H1 (cell line): Measurements from ENCODE around the gene MORC4. TPM values are rescaled to one million over a fixed set of nuclear protein-coding genes. Genes with fewer than 3 reads are reported as not detected.

ENCODE experiments used
- ASH2L ChIP-seq: fragments of 200-600, 300-600 bp; sonication (generic); IDR thresholded peaks from one replicate; pipeline ENCODE4 v1.7.1; 2017; ENCODE audit warnings: low read length
- CEBPB ChIP-seq: IDR thresholded peaks from 2 replicates; pipeline ENCODE4 v1.6.1; 2012; ENCODE audit warnings: low read depth, low read length
- CREB1 ChIP-seq: IDR thresholded peaks from 2 replicates; pipeline ENCODE4 v1.6.1; 2012; ENCODE audit warnings: inconsistent platforms
- RAD21 ChIP-seq, 2 experiments: IDR thresholded peaks in 1 of 2; conservative IDR thresholded peaks in 1 of 2; 2 replicates each; pipeline ENCODE4 v1.6.1; 2011; ENCODE audit warnings: low read depth in 2 of 2, low read length in 2 of 2, improper control_type of control experiment in 1 of 2, inconsistent platforms in 1 of 2, mild to moderate bottlenecking in 1 of 2, moderate library complexity in 1 of 2
- RBBP5 ChIP-seq: IDR thresholded peaks from 2 replicates; pipeline ENCODE4 v1.7.1; 2012; ENCODE audit warnings: low read depth, mild to moderate bottlenecking, inconsistent platforms, low read length, moderate library complexity, borderline replicate concordance
- TAF1 ChIP-seq: IDR thresholded peaks from 2 replicates; pipeline ENCODE4 v1.6.1; 2011; ENCODE audit warnings: mild to moderate bottlenecking, low read depth, low read length
- USF2 ChIP-seq: IDR thresholded peaks from 2 replicates; pipeline ENCODE4 v1.6.1; 2011; ENCODE audit warnings: low read length, improper control_type of control experiment
- polyA plus RNA-seq, 7 experiments: library from polyadenylated mRNA; depleted of rRNA in 3 of 7; stranded (reverse) in 5 of 7; unstranded in 2 of 7; fragments of >200 nt in 5 of 7; fragments of 200-250 nt in 2 of 7; gene quantifications; 1 replicate in 5 of 7; 2 replicates in 1 of 7; 4 replicates in 1 of 7; pipeline versions ENCODE4 v1.2.1 to v1.2.3, GENCODE V29; 2011 to 2013; ENCODE audit warnings: missing spikeins in 2 of 7, mixed read lengths in 2 of 7
- total RNA-seq: library from RNA; stranded (reverse); fragmentation: NEBNext Ultra II Directional; extraction: Animal tissue kit (Norgen Biotek cat#: 25700); gene quantifications from 2 replicates; pipeline ENCODE4 v1.2.1, GENCODE V29; 2021

MORC4 gene
- total and polyA plus RNA-seq, 2 of the 8 experiments (the other 6 are each of a cell fraction or from before 2014, with no cell fraction given) = 1.4 to 2.5 TPM

- TF ChIP-seq CREB1 = no peak
- no peak for TF ChIP-seq RAD21 (IDR thresholded peaks at IDR 0.05 in 1 of 2, conservative IDR thresholded peaks at IDR 0.05 in 1 of 2; ENCODE audit: low read depth in 2 of 2, low read length in 2 of 2)
- TF ChIP-seq TAF1 = no peak
- TF ChIP-seq CEBPB = no peak
- no peak for TF ChIP-seq USF2
- TF ChIP-seq RBBP5 = no peak
- TF ChIP-seq ASH2L = no peak
- TF ChIP-seq, all 59 proteins: peak for 0
Measured at GRCh38 chrX:106950381-106950780, 49.6 kb downstream of the MORC4 start (continued).
